ENCODE data around the gene GHR. TPM values are rescaled to one million over a fixed set of nuclear protein-coding genes. Genes with fewer than 3 reads are reported as not detected.

Gene GHR
- total RNA-seq, 2 donors from 2014 or later, result 0.27 to 1.2 TPM

DNA sequence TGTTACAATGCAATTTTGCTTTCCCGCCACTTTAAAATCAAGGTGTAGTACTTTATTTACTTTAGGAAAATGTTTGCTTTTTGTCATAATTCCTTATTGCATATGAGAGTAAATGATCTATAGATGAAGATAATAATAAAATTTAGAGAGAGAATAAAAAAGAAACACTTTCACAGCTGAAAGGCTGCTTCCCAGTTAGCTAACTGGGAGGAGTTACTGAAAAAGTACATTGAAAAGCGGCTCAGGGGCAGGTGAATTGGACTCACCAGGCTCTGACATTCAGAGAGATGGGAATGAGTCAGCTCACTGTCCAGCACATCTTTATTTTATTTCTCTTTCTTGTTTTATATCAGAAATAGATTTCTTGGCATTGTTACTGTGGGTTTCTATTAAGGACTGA lies 201.7 kb downstream of the GHR start:
- TF ChIP-seq CTCF (conservative IDR thresholded peaks at IDR 0.05), result no peak
- 90% methylated on average over 2 of the region's 2 CpGs; no CpG with 5 or more reads in 1 of the 2 experiments for WGBS, 2 experiments (ENCODE audit: insufficient coverage in 1 of 2, insufficient read length in 1 of 2)
- Histone ChIP-seq H3K4me1 (ENCODE audit: control insufficient read depth, insufficient read depth, low read length) (peaks cover 13% of the 10 kb centered on the region), H3K9ac (ENCODE audit: extremely low read depth, low read length, poor library complexity, severe bottlenecking) (no peak overlapping the region), H3K27ac (ENCODE audit: low read depth, low read length) (no peak overlapping the region), H3K27me3 (ENCODE audit: control insufficient read depth, insufficient read depth, low read length, poor library complexity, severe bottlenecking) (no peaks in the 10 kb centered on the region), H3K4me3 (ENCODE audit: low read length) (no peak overlapping the region), H3K9me3 (ENCODE audit: control insufficient read depth, low read length) (no peaks in the 10 kb centered on the region), H3K36me3 (ENCODE audit: control insufficient read depth, insufficient read depth, low read length) (no peaks in the 10 kb centered on the region)
- Mint-ChIP-seq H3K27me3 (ENCODE audit: insufficient read depth) (no peaks in the 10 kb centered on the region), H3K9me3 (no peaks in the 10 kb centered on the region), H3K4me1 (peaks cover 25% of the 10 kb centered on the region), H3K36me3 (ENCODE audit: low read depth) (no peaks in the 10 kb centered on the region), H3K4me3 (no peak overlapping the region), H3K27ac (no peak overlapping the region)
- no peak for DNase-seq

- no peak for DNase-seq
- TF ChIP-seq CTCF (conservative IDR thresholded peaks at IDR 0.05), result no peak
- 79% methylated on average over 4 of the region's 4 CpGs; no CpG with 5 or more reads in 1 of the 2 experiments for WGBS, 2 experiments (ENCODE audit: insufficient coverage in 1 of 2, insufficient read length in 1 of 2)
- H3K36me3 Mint-ChIP-seq (ENCODE audit: low read depth), result no peaks in the 10 kb centered on the region
- Histone ChIP-seq H3K27ac (ENCODE audit: low read depth, low read length) (no peak overlapping the region), H3K9ac (ENCODE audit: extremely low read depth, low read length, poor library complexity, severe bottlenecking) (no peak overlapping the region), H3K9me3 (ENCODE audit: control insufficient read depth, low read length) (no peaks in the 10 kb centered on the region), H3K36me3 (ENCODE audit: control insufficient read depth, insufficient read depth, low read length) (no peaks in the 10 kb centered on the region), H3K27me3 (ENCODE audit: control insufficient read depth, insufficient read depth, low read length, poor library complexity, severe bottlenecking) (no peaks in the 10 kb centered on the region), H3K4me1 (ENCODE audit: control insufficient read depth, insufficient read depth, low read length) (peaks cover 6% of the 10 kb centered on the region), H3K4me3 (ENCODE audit: low read length) (no peak overlapping the region)
- H3K27me3 Mint-ChIP-seq (ENCODE audit: insufficient read depth), result no peaks in the 10 kb centered on the region
- no peak overlapping the region for H3K27ac Mint-ChIP-seq
- no peaks in the 10 kb centered on the region for H3K9me3 Mint-ChIP-seq
- peaks cover 16% of the 10 kb centered on the region for H3K4me1 Mint-ChIP-seq
- H3K4me3 Mint-ChIP-seq, result no peak overlapping the region
These were observed 203.2 kb downstream of the GHR start for GRCh38 chr5:42626462-42626861.

- Mint-ChIP-seq H3K9me3 (no peaks in the 10 kb centered on the region), H3K36me3 (ENCODE audit: low read depth) (no peaks in the 10 kb centered on the region), H3K27ac (no peak overlapping the region), H3K4me3 (no peak overlapping the region), H3K4me1 (peaks cover 23% of the 10 kb centered on the region), H3K27me3 (ENCODE audit: insufficient read depth) (no peaks in the 10 kb centered on the region)
- Histone ChIP-seq H3K36me3 (ENCODE audit: control insufficient read depth, insufficient read depth, low read length) (no peaks in the 10 kb centered on the region), H3K9ac (ENCODE audit: extremely low read depth, low read length, poor library complexity, severe bottlenecking) (no peak overlapping the region), H3K4me3 (ENCODE audit: low read length) (no peak overlapping the region), H3K27ac (ENCODE audit: low read depth, low read length) (no peak overlapping the region), H3K4me1 (ENCODE audit: control insufficient read depth, insufficient read depth, low read length) (peaks cover 8% of the 10 kb centered on the region), H3K27me3 (ENCODE audit: control insufficient read depth, insufficient read depth, low read length, poor library complexity, severe bottlenecking) (no peaks in the 10 kb centered on the region), H3K9me3 (ENCODE audit: control insufficient read depth, low read length) (no peaks in the 10 kb centered on the region)
- 73% methylated on average over 1 of the region's 1 CpG; no CpG with 5 or more reads in 1 of the 2 experiments for WGBS, 2 experiments (ENCODE audit: insufficient coverage in 1 of 2, insufficient read length in 1 of 2)
- TF ChIP-seq CTCF (conservative IDR thresholded peaks at IDR 0.05), result no peak
- DNase-seq, result no peak
These were observed 205.6 kb downstream of the GHR start for GRCh38 chr5:42628821-42629220.
